Liver (tissue), 3 donors: ENCODE data around the gene ARHGEF7.

ENCODE experiments used
- CTCF ChIP-seq: fragments of 150-350 bp; IDR thresholded peaks from 2 replicates; pipeline ENCODE4 v1.5.1; 2017; ENCODE audit warnings: improper control_type of control experiment, low read depth, low read length; ENCODE audit not compliant: missing input control
- SP1 ChIP-seq: IDR thresholded peaks from 2 replicates; pipeline ENCODE4 v1.6.1; 2018; ENCODE audit warnings: antibody characterized with exemption, mild to moderate bottlenecking
- donor health status: healthy.
- donor health status: healthy.

GRCh38 chr13:111265701-111266035 lies 150.6 kb downstream of the ARHGEF7 start:
- no peak for TF ChIP-seq CTCF
- no peak for TF ChIP-seq SP1
